RWPE2 (cell line): ENCODE data around the gene BANF1.
A peak's percentile ranks its signal among the peaks of the same experiment; 100 is the strongest.

Source experiments
- ATAC-seq: fragments of 200-7000 bp; cut with Tn5 transposase; 3 replicates; pipeline ENCODE4 v1.9.1; 2021; ENCODE audit warnings: low read depth
- DNase-seq: peaks from one replicate; pipeline ENCODE4 v3.0.0-alpha.2; 2020; ENCODE audit warnings: low spot score
- H3K27ac ChIP-seq: fragments of 450-650 bp; 2 replicates; pipeline ENCODE4 v1.5.1; 2017; ENCODE audit warnings: mild to moderate bottlenecking; ENCODE audit not compliant: poor library complexity, severe bottlenecking
- H3K27me3 ChIP-seq: fragments of 250-450 bp; sonication (Bioruptor Pico); 2 replicates; pipeline ENCODE4 v1.5.1; 2021; ENCODE audit warnings: mild to moderate bottlenecking, moderate library complexity; ENCODE audit not compliant: insufficient read depth, poor library complexity, severe bottlenecking
- H3K36me3 ChIP-seq: fragments of 250-450 bp; sonication (Bioruptor Pico); 2 replicates; pipeline ENCODE4 v1.5.1; 2020; ENCODE audit warnings: low read depth, mild to moderate bottlenecking, moderate library complexity
- H3K4me1 ChIP-seq: fragments of 250-450 bp; sonication (Bioruptor Pico); 2 replicates; pipeline ENCODE4 v1.5.1; 2021; ENCODE audit warnings: mild to moderate bottlenecking, moderate library complexity; ENCODE audit not compliant: insufficient read depth, poor library complexity, severe bottlenecking
- H3K4me3 ChIP-seq: fragments of 250-450 bp; sonication (Bioruptor Pico); 2 replicates; pipeline ENCODE4 v1.5.1; 2021; ENCODE audit warnings: mild to moderate bottlenecking, moderate library complexity; ENCODE audit not compliant: severe bottlenecking
- H3K9me3 ChIP-seq: fragments of 250-450 bp; sonication (Bioruptor Pico); 2 replicates; pipeline ENCODE4 v1.5.1; 2021; ENCODE audit warnings: mild to moderate bottlenecking, moderate library complexity; ENCODE audit not compliant: severe bottlenecking
- CTCF ChIP-seq: fragments of 450-650 bp; IDR thresholded peaks from one replicate; pipeline ENCODE4 v1.5.1; 2017; ENCODE audit warnings: mild to moderate bottlenecking, moderate library complexity; ENCODE audit not compliant: poor library complexity, severe bottlenecking

The BANF1 gene

GRCh38 chr11:65988791-65989592 lies 13.3 kb upstream of the BANF1 start:
- peak; percentile 99 for TF ChIP-seq CTCF
- peaks cover 5% of the 10 kb centered on the region for H3K36me3 ChIP-seq
- H3K9me3 ChIP-seq = no peaks in the 10 kb centered on the region
- H3K27me3 ChIP-seq = no peaks in the 10 kb centered on the region
- no peak overlapping the region for H3K4me3 ChIP-seq
- no peaks in the 10 kb centered on the region for H3K4me1 ChIP-seq
- DNase-seq = no peak
- ATAC-seq = peak; percentile 96
- H3K27ac ChIP-seq = no peak overlapping the region

GRCh38 chr11:65992056-65992455 lies 10.2 kb upstream of the BANF1 start:
- no peak for DNase-seq
- Histone ChIP-seq H3K4me3 (no peak overlapping the region), H3K27ac (no peak overlapping the region), H3K27me3 (no peaks in the 10 kb centered on the region), H3K4me1 (no peaks in the 10 kb centered on the region), H3K36me3 (peaks cover 5% of the 10 kb centered on the region), H3K9me3 (no peaks in the 10 kb centered on the region)
- no peak for TF ChIP-seq CTCF
- ATAC-seq = no peak

GRCh38 chr11:65997286-65997685 lies 5.0 kb upstream of the BANF1 start:
- no peak for TF ChIP-seq CTCF
- no peaks in the 10 kb centered on the region for H3K9me3 ChIP-seq
- peaks cover 37% of the 10 kb centered on the region for H3K36me3 ChIP-seq
- H3K27ac ChIP-seq = no peak overlapping the region
- ATAC-seq = no peak
- peaks cover 6% of the 10 kb centered on the region for H3K4me1 ChIP-seq
- no peak overlapping the region for H3K4me3 ChIP-seq
- no peaks in the 10 kb centered on the region for H3K27me3 ChIP-seq
- no peak for DNase-seq

- DNase-seq (no peak), ATAC-seq (peak; percentile 52)
- peak; percentile 25 for TF ChIP-seq CTCF
- Histone ChIP-seq H3K4me3 (peak overlapping the region; percentile 69), H3K27ac (peak overlapping the region; percentile 80), H3K4me1 (peaks cover 6% of the 10 kb centered on the region), H3K9me3 (no peaks in the 10 kb centered on the region), H3K27me3 (no peaks in the 10 kb centered on the region), H3K36me3 (peaks cover 54% of the 10 kb centered on the region)
Measured at GRCh38 chr11:66002648-66003225, 434 bp downstream of the BANF1 start.

DNA sequence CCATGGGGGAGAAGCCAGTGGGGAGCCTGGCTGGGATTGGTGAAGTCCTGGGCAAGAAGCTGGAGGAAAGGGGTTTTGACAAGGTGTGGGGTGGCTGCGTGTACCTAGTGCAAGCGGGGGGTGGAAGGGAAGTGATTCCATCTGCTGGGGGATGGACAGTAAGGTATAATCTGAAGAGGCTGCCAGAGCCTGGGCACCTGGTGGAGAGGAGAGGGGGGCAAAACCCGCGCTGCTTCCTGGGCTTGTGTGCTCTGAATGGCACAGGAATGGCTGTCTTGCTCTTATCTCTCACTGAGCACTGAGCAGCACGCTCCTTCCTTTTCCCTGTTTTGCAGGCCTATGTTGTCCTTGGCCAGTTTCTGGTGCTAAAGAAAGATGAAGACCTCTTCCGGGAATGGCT lies 988 bp downstream of the BANF1 start:
- Histone ChIP-seq H3K36me3 (peaks cover 50% of the 10 kb centered on the region), H3K27ac (peak overlapping the region; percentile 80), H3K9me3 (no peaks in the 10 kb centered on the region), H3K4me3 (peak overlapping the region; percentile 69), H3K4me1 (peaks cover 9% of the 10 kb centered on the region), H3K27me3 (no peaks in the 10 kb centered on the region)
- DNase-seq (no peak), ATAC-seq (no peak)
- TF ChIP-seq CTCF = no peak
